T-cell (primary cell): Measurements from ENCODE around the gene SNN. TPM values are rescaled to one million over a fixed set of nuclear protein-coding genes. Genes with fewer than 3 reads are reported as not detected.

Experiments used
- ATAC-seq, 4 experiments: fragments of 200-7000 bp in 3 of 4; fragments of 150-1000 bp in 1 of 4; cut with Tn5 transposase; replicated peaks in 1 of 4; 1 replicate in 3 of 4; 2 replicates in 1 of 4; pipeline ENCODE4 v1.10.0; 2021; ENCODE audit warnings: moderate library complexity in 3 of 4, mild to moderate bottlenecking in 2 of 4, moderate number of reproducible peaks in 1 of 4
- CTCF ChIA-PET, 2 donors: fragments of 300-600 bp; sonication (Branson Sonifier 250); formaldehyde crosslinking; loops; one replicate each; lab custom pipeline; 2022; ENCODE audit warnings: antibody characterized with exemption in 2 of 2; lab: Charles Lee
- POLR2A ChIA-PET, 2 donors: fragments of 300-600 bp; sonication (Branson Sonifier 250); formaldehyde crosslinking; loops; one replicate each; lab custom pipeline; 2022; ENCODE audit warnings: antibody characterized with exemption in 2 of 2; lab: Charles Lee
- DNase-seq, 35 experiments: peaks; one replicate each; pipeline versions ENCODE4 v3.0.0 to v3.0.0-alpha.2; 2013 to 2023
- H3K27ac ChIP-seq: one replicate; pipeline ENCODE4 v1.5.1; 2013; ENCODE audit warnings: low read length
- H3K27me3 ChIP-seq, 2 experiments: replicated peaks in 1 of 2; 1 replicate in 1 of 2; 2 replicates in 1 of 2; pipeline versions ENCODE4 v1.6.1 to v1.7.0; 2013; ENCODE audit warnings: low read length in 1 of 2, mixed read lengths in 1 of 2; ENCODE audit not compliant: control insufficient read depth in 2 of 2, insufficient read depth in 2 of 2; ENCODE audit errors: extremely low read depth in 1 of 2
- H3K36me3 ChIP-seq, 2 donors: 1 replicate in 1 of 2; 2 replicates in 1 of 2; pipeline versions ENCODE4 v1.6.1 to v1.7.0; 2013; ENCODE audit warnings: low read length in 1 of 2; ENCODE audit not compliant: control insufficient read depth in 2 of 2, insufficient read depth in 1 of 2; ENCODE audit errors: extremely low read depth in 1 of 2
- H3K4me1 ChIP-seq, 2 experiments: 1 replicate in 1 of 2; 2 replicates in 1 of 2; pipeline versions ENCODE4 v1.6.1 to v1.7.0; 2013; ENCODE audit warnings: low read length in 2 of 2, mixed read lengths in 1 of 2; ENCODE audit not compliant: insufficient read depth in 2 of 2, control insufficient read depth in 1 of 2; ENCODE audit errors: extremely low read depth in 1 of 2
- H3K4me3 ChIP-seq, 2 donors: 1 replicate in 1 of 2; 2 replicates in 1 of 2; pipeline versions ENCODE4 v1.5.1 to v1.7.0; 2013; ENCODE audit warnings: mild to moderate bottlenecking in 2 of 2, low read length in 1 of 2, moderate library complexity in 1 of 2; ENCODE audit not compliant: control insufficient read depth in 1 of 2; ENCODE audit errors: extremely low read depth in 1 of 2
- H3K9me3 ChIP-seq: 2 replicates; pipeline ENCODE4 v1.7.0; 2013
- H3K27ac Mint-ChIP-seq, 2 donors: one replicate each; pipeline ENCODE4 v1.8.0; 2020 to 2021; ENCODE audit warnings: mild to moderate bottlenecking in 2 of 2, mixed read lengths in 2 of 2
- H3K27me3 Mint-ChIP-seq, 2 donors: one replicate each; pipeline ENCODE4 v1.8.0; 2021 to 2022; ENCODE audit warnings: mixed read lengths in 2 of 2
- H3K36me3 Mint-ChIP-seq: one replicate; pipeline ENCODE4 v1.8.0; 2021; ENCODE audit warnings: mixed read lengths
- H3K4me1 Mint-ChIP-seq, 3 donors: one replicate each; pipeline ENCODE4 v1.8.0; 2020 to 2022; ENCODE audit warnings: mixed read lengths in 3 of 3, mild to moderate bottlenecking in 1 of 3
- H3K4me3 Mint-ChIP-seq, 3 donors: one replicate each; pipeline ENCODE4 v1.8.0; 2020 to 2022; ENCODE audit warnings: mild to moderate bottlenecking in 3 of 3, mixed read lengths in 3 of 3, moderate library complexity in 3 of 3
- H3K9me3 Mint-ChIP-seq, 3 donors: one replicate each; pipeline ENCODE4 v1.8.0; 2020 to 2022; ENCODE audit warnings: mixed read lengths in 3 of 3
- WGBS: methylation state at CpG from one replicate; pipeline ENCODE4 v1.1.5; 2013; ENCODE audit warnings: missing lambda C conversion rate; ENCODE audit not compliant: insufficient coverage; 5-methylcytosine and 5-hydroxymethylcytosine counted together
- total RNA-seq, 35 experiments: library from RNA in 6 of 35; stranded (reverse) in 6 of 35; fragments of 120-200 nt in 1 of 35; gene quantifications; one replicate each; pipeline versions ENCODE4 v1.2.1 to v1.2.4 and lab custom pipeline; 2013 to 2026

The SNN gene
- total RNA-seq, 5 donors from 2014 or later (not counting 1 experiment from before 2014, with no cell fraction given) = 17.4 to 56.2 (median 22.7) TPM

- WGBS = 96% methylated on average over 9 of the region's 12 CpGs
- Histone ChIP-seq H3K27me3 (no peaks in the 10 kb centered on the region), H3K27ac (peak overlapping the region; percentile 42), H3K4me3 (no peak overlapping the region), H3K4me1 (peaks cover 14 to 38% of the 10 kb centered on the region in 2 experiments), H3K36me3 (peaks cover 7 to 78% of the 10 kb centered on the region in 2 donors), H3K9me3 (no peaks in the 10 kb centered on the region)
- ATAC-seq (peak in 2 of 4 experiments; percentile 11 to 19), DNase-seq (no peak)
- no peaks in the 10 kb centered on the region for H3K9me3 Mint-ChIP-seq
- H3K4me3 Mint-ChIP-seq = peak overlapping the region in 1 of 3 donors; percentile 52
- ChIA-PET CTCF (no interaction called here), POLR2A (no interaction called here)
- peak overlapping the region; percentile 92 for H3K27ac Mint-ChIP-seq
- peaks cover 39 to 62% (median 52%) of the 10 kb centered on the region in 3 donors for H3K4me1 Mint-ChIP-seq
- peaks cover 55% of the 10 kb centered on the region for H3K36me3 Mint-ChIP-seq
- H3K27me3 Mint-ChIP-seq = no peaks in the 10 kb centered on the region
Measured at GRCh38 chr16:11681976-11682654, 13.9 kb downstream of the SNN start.

GRCh38 chr16:11682655-11683096 is 14.4 kb downstream of the SNN start:
- Histone ChIP-seq H3K4me1 (peaks cover 14 to 33% of the 10 kb centered on the region in 2 experiments), H3K27me3 (no peaks in the 10 kb centered on the region), H3K36me3 (peaks cover 7 to 78% of the 10 kb centered on the region in 2 donors), H3K27ac (peak overlapping the region; percentile 42), H3K4me3 (no peak overlapping the region), H3K9me3 (no peaks in the 10 kb centered on the region)
- CTCF ChIA-PET = no interaction called here
- Mint-ChIP-seq H3K4me3 (no peak overlapping the region), H3K4me1 (peaks cover 36 to 63% (median 47%) of the 10 kb centered on the region in 3 donors), H3K27me3 (no peaks in the 10 kb centered on the region), H3K36me3 (peaks cover 54% of the 10 kb centered on the region), H3K9me3 (no peaks in the 10 kb centered on the region), H3K27ac (peak overlapping the region; percentile 92)
- no peak for ATAC-seq
- WGBS = no CpG with 5 or more reads among the region's 5 CpGs
- POLR2A ChIA-PET = no interaction called here
- no peak for DNase-seq

- Histone ChIP-seq H3K9me3 (no peaks in the 10 kb centered on the region), H3K27me3 (no peaks in the 10 kb centered on the region), H3K27ac (peak overlapping the region; percentile 42), H3K4me1 (peaks cover 14 to 28% of the 10 kb centered on the region in 2 experiments), H3K36me3 (peaks cover 7 to 78% of the 10 kb centered on the region in 2 donors), H3K4me3 (no peak overlapping the region)
- WGBS = 100% methylated on average over 4 of the region's 11 CpGs
- no peak for DNase-seq
- peak overlapping the region in 1 of 2 donors; percentile 92 for H3K27ac Mint-ChIP-seq
- POLR2A ChIA-PET = no interaction called here
- H3K4me1 Mint-ChIP-seq = peaks cover 35 to 60% (median 44%) of the 10 kb centered on the region in 3 donors
- H3K4me3 Mint-ChIP-seq = no peak overlapping the region
- CTCF ChIA-PET = no interaction called here
- H3K9me3 Mint-ChIP-seq = no peaks in the 10 kb centered on the region
- peaks cover 54% of the 10 kb centered on the region for H3K36me3 Mint-ChIP-seq
- no peaks in the 10 kb centered on the region for H3K27me3 Mint-ChIP-seq
- no peak for ATAC-seq
Measured at GRCh38 chr16:11683145-11683544, 14.9 kb downstream of the SNN start.

GRCh38 chr16:11684231-11685025 is 16.2 kb downstream of the SNN start:
- Histone ChIP-seq H3K4me1 (peaks cover 21 to 25% of the 10 kb centered on the region in 2 experiments), H3K36me3 (peaks cover 12 to 68% of the 10 kb centered on the region in 2 donors), H3K9me3 (no peaks in the 10 kb centered on the region), H3K27me3 (no peaks in the 10 kb centered on the region), H3K4me3 (no peak overlapping the region), H3K27ac (no peak overlapping the region)
- H3K4me3 Mint-ChIP-seq = no peak overlapping the region
- CTCF ChIA-PET = no interaction called here
- no peaks in the 10 kb centered on the region for H3K9me3 Mint-ChIP-seq
- no peak for ATAC-seq
- H3K27ac Mint-ChIP-seq = no peak overlapping the region
- no peak for DNase-seq
- H3K27me3 Mint-ChIP-seq = no peaks in the 10 kb centered on the region
- H3K36me3 Mint-ChIP-seq = peaks cover 51% of the 10 kb centered on the region
- WGBS = 95% methylated on average over 3 of the region's 12 CpGs
- H3K4me1 Mint-ChIP-seq = peaks cover 41 to 62% (median 49%) of the 10 kb centered on the region in 3 donors
- POLR2A ChIA-PET = interaction anchor here in 1 of 2 donors (0.7 kb wide), 1 partner anchor 68 kb away, joined by 3 read pairs; no protein-coding TSS in a partner anchor

GRCh38 chr16:11685844-11686618 is 17.8 kb downstream of the SNN start:
- Histone ChIP-seq H3K27ac (no peak overlapping the region), H3K36me3 (peaks cover 12 to 61% of the 10 kb centered on the region in 2 donors), H3K4me3 (no peak overlapping the region), H3K9me3 (no peaks in the 10 kb centered on the region), H3K27me3 (no peaks in the 10 kb centered on the region), H3K4me1 (peaks cover 16 to 21% of the 10 kb centered on the region in 2 experiments)
- DNase-seq (no peak), ATAC-seq (no peak)
- CTCF ChIA-PET = interaction anchor here in 1 of 2 donors (0.9 kb wide), 1 partner anchor 14 kb away, joined by 3 read pairs; no protein-coding TSS in a partner anchor
- H3K4me1 Mint-ChIP-seq = peaks cover 40 to 58% (median 44%) of the 10 kb centered on the region in 3 donors
- 100% methylated on average over 4 of the region's 9 CpGs for WGBS
- H3K4me3 Mint-ChIP-seq = no peak overlapping the region
- POLR2A ChIA-PET = interaction anchor here in 1 of 2 donors (0.9 kb wide), 1 partner anchor 219 kb away, joined by 3 read pairs; no protein-coding TSS in a partner anchor
- H3K27me3 Mint-ChIP-seq = no peaks in the 10 kb centered on the region
- peak overlapping the region in 1 of 2 donors; percentile 61 for H3K27ac Mint-ChIP-seq
- H3K9me3 Mint-ChIP-seq = no peaks in the 10 kb centered on the region
- peaks cover 53% of the 10 kb centered on the region for H3K36me3 Mint-ChIP-seq
